Fibroblast of mammary gland (primary cell): ENCODE results near the gene C20orf204.

Experiments
- DNase-seq: peaks from one replicate; pipeline ENCODE4 v3.0.0-alpha.2; 2010; ENCODE audit warnings: low read depth
- H3K4me3 ChIP-seq: 2 replicates; pipeline ENCODE4 v1.5.1; 2011; ENCODE audit warnings: low read depth, mild to moderate bottlenecking, low read length, moderate library complexity; ENCODE audit not compliant: control insufficient read depth
- CTCF ChIP-seq: conservative IDR thresholded peaks from 2 replicates; pipeline ENCODE4 v1.5.1; 2011; ENCODE audit warnings: low read depth, low read length, inconsistent platforms; ENCODE audit not compliant: control insufficient read depth, insufficient read depth

C20orf204 gene

GRCh38 chr20:64070244-64070993, 34.4 kb downstream of the C20orf204 start:
- H3K4me3 ChIP-seq = no peak overlapping the region
- TF ChIP-seq CTCF = no peak
- DNase-seq = no peak

- no peak for TF ChIP-seq CTCF
- H3K4me3 ChIP-seq = no peak overlapping the region
- no peak for DNase-seq
Measured at GRCh38 chr20:64071341-64072332, 35.7 kb downstream of the C20orf204 start.

- H3K4me3 ChIP-seq = no peak overlapping the region
- no peak for TF ChIP-seq CTCF
- DNase-seq = no peak
Measured at GRCh38 chr20:64072498-64073063, 36.6 kb downstream of the C20orf204 start.

- DNase-seq = no peak
- no peak for TF ChIP-seq CTCF
- H3K4me3 ChIP-seq = no peak overlapping the region
Measured at GRCh38 chr20:64073476-64074183, 37.6 kb downstream of the C20orf204 start.

- no peak for TF ChIP-seq CTCF
- DNase-seq = no peak
- H3K4me3 ChIP-seq = no peak overlapping the region
Measured at GRCh38 chr20:64074184-64074789, 38.3 kb downstream of the C20orf204 start.

GRCh38 chr20:64074963-64075362, 39.0 kb downstream of the C20orf204 start:
- no peak overlapping the region for H3K4me3 ChIP-seq
- no peak for TF ChIP-seq CTCF
- DNase-seq = no peak
